Activated CD4-positive, alpha-beta T cell treated with anti-CD3 and anti-CD28 coated beads, Interleukin-2, amount 50 U/mL, for 4 hours (primary cell): Measurements from ENCODE around the gene LDLRAD3.

Experiments used
- DNase-seq, 2 experiments: peaks; one replicate each; pipeline ENCODE4 v3.0.0-alpha.2; 2020

The LDLRAD3 gene

GRCh38 chr11:35927682-35928081, 16.2 kb upstream of the LDLRAD3 start:
- DNase-seq: no peak

DNA sequence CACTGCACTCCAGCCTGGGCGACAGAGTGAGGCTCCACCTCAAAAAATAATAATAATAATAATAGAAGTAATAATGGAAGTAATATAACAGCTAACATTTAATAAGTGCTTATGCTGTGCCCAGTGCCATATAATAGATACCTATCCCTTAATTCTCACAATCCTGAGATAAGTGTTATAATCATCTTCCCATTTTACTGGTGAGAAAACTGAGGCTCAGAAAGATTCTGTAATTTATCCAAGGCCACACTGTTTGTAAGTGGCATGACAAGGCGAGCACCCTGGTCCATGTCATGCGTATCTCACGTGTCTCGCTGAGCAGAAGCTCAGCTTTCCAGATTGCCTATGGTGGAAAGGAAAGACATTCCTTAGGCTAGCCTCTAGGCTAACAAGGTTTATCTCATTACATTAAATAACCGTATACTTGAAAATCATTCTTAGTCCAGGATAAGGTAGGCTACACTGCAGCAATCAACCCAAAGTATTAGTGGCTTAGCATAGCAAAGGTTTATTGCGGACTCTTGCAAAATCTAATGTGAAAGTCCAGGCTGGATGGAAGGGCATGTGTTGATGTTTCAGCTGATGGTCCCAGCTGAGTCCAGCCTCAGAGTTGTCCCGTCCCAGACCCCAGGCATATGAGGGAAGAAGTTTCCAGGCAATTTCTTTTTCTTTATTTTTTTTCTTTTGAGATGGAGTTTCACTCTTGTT, 15.0 kb upstream of the LDLRAD3 start:
- no peak for DNase-seq

- DNase-seq: no peak
Observed at GRCh38 chr11:35930466-35930865, 13.4 kb upstream of the LDLRAD3 start.

DNA sequence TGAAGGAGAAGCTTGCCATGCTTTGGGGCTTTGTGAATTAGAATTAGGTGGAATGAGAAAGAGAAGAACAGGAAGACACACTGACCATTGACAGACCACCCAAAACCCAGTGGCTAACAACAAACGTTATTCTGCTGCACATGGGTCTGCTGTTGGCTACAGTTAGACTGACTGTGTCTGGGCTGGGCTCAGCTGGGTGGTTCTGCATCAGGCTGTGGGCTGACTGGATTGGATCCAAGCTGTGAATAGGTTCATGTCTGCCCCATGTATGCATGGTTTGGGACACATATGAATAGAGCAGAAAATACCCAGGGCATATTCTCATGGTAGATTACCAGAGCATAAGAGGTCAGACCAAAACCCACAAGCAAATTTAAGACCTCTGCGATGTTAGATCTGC, 11.7 kb upstream of the LDLRAD3 start:
- no peak for DNase-seq

DNA sequence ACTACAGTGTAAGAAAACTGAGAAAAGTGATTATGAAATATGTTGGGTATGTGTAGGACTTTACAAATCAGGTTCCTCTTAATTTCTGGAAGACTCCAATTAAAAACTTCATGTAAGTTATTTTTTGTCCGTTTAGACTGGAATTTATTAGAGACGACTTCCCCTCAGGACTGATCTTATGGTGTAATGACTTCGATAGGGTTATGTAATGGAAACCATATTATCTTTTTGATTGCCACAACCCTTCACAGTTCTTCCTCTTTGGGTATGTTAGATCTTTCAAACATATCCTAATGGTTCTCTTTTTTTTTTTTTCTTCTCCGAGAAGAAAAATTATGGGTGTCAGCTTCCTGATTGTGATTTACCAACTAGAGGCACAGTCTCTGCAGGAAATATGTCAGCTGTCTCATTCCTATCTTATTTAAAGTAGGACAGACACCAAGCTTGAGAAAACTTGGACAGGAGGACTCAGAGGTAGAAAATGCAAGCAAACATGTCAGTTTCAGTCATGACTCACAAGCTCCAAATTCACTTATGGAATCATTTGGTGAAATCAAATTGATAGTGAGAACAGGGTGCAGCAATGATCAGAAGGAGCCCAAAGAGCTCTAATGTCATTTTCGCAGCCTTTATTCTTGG, 11.1 kb upstream of the LDLRAD3 start:
- no peak for DNase-seq

GRCh38 chr11:35933320-35933871, 10.5 kb upstream of the LDLRAD3 start:
- no peak for DNase-seq

DNA sequence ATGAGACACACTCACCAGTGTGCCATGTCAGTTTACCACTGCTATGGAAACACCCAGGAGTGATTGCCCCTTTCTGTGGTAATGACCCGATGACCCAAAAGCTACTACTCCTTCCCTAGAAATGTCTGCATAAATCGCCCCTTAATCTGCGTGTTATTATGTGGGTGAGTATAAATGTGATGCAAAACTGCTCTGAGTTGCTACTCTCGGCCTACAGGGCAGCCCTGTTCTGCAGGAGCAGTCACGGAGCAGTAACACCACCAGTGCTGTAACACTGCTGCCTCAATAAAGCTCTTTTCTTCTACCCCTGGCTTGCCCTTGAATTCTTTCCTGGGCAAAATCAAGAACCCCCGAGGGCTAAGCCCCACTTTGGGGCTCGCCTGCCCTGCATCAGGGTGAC, 9.6 kb upstream of the LDLRAD3 start:
- DNase-seq: no peak

DNA sequence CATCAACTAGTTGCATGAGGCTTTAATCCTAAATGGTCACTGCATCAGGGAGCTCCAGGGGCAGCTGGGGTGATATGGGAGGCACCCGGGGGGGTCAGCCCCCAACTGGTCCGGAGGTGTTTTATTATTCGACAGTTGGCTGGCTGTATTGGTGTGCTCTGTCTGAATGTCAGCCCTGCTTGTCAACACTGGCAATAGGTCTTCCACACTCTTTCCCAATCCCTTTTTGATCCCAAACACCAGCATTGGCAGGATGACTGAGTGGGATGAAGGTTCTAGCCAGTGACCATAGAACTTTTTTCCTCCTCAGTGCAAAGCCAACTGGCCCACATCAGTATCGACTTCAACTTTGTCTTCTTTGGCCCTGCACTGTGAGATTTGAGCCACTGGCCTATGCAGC, 8.9 kb upstream of the LDLRAD3 start:
- no peak for DNase-seq

- no peak for DNase-seq
Observed at GRCh38 chr11:35935390-35935789, 8.5 kb upstream of the LDLRAD3 start.

DNA sequence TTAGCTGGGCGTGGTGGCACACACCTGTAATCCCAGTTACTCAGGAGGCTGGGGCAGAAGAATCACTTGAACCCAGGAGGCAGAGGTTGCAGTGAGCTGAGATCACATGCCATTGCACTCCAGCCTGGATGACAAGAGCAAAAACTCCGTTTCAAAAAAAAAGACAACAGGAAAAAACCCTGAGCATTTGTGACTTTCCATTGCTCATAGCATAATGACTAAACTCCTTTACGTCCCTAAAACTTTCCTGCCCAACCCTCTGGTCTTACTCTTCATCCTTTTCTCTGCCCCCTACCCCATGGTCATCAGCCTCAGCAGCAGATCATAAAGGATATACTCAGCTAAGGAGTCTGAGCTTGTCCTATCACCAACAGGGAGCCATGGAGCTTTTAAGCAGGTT, 6.8 kb upstream of the LDLRAD3 start:
- DNase-seq: no peak

- DNase-seq: no peak
Observed at GRCh38 chr11:35937700-35938099, 6.2 kb upstream of the LDLRAD3 start.

DNA sequence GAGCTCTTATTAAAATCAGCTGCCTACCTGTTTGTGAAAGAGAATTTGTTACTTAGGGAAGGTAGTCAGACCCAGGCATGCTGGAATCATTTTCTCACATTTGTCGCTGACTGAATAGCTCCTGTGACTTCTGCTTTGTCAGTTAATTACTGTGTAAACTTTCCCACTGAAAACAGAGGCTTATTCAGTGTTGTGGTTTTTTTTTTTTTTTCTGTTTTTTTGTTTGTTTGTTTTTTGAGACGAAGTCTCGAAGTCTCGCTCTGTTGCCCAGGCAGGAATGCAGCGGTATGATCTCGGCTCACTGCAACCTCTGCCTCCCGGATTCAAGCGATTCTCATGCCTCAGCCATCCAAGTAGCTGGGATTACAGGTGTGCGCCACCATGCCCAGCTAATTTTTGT, 5.6 kb upstream of the LDLRAD3 start:
- no peak for DNase-seq

GRCh38 chr11:35943309-35943708, 553 bp upstream of the LDLRAD3 start:
- no peak for DNase-seq

- DNase-seq: no peak
Observed at GRCh38 chr11:35944503-35945136, 758 bp downstream of the LDLRAD3 start.

DNA sequence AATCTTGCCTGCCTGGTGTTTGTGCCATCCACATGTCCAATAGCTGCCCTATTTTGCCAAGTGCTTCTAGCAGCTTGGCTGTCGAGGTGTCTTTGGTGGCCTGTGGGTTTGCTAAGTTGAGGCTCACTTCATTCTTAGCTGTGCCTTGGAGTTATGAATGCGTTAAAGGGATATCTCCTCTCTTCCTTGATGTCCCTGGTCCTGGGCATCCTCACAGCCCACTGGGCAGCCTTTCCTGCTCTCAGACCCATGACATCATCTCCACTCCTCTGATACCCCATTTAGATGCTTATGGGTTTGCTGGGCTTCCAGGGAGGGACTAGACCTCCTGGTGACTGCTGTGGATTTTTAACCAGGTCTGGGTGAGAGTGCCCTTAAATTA, 1.3 kb downstream of the LDLRAD3 start:
- DNase-seq: no peak

GRCh38 chr11:35946766-35947165, 2.9 kb downstream of the LDLRAD3 start:
- no peak for DNase-seq

GRCh38 chr11:35947437-35947836, 3.6 kb downstream of the LDLRAD3 start:
- DNase-seq: no peak

GRCh38 chr11:35949242-35949641, 5.4 kb downstream of the LDLRAD3 start:
- DNase-seq: no peak

DNA sequence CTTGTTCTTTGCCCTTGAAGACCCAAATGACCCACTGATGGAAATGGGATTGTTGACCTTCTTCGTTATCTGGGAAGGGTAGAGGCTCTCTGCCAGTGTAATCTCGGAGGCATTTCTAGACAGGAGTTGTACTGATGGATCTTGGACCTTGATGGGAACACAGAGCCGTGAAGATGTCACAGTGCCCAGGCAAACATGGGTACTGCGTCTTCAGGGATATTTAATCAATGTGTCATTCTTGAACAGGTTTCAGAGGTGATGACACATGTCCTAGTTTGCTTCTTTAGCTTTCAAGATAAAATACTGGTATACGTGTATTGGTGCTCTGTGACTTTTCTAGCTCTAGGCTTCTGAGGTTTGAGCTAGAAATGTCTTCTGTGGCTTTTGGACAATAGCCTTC, 6.2 kb downstream of the LDLRAD3 start:
- DNase-seq: no peak

- DNase-seq: no peak
Observed at GRCh38 chr11:35951680-35952079, 7.8 kb downstream of the LDLRAD3 start.

DNA sequence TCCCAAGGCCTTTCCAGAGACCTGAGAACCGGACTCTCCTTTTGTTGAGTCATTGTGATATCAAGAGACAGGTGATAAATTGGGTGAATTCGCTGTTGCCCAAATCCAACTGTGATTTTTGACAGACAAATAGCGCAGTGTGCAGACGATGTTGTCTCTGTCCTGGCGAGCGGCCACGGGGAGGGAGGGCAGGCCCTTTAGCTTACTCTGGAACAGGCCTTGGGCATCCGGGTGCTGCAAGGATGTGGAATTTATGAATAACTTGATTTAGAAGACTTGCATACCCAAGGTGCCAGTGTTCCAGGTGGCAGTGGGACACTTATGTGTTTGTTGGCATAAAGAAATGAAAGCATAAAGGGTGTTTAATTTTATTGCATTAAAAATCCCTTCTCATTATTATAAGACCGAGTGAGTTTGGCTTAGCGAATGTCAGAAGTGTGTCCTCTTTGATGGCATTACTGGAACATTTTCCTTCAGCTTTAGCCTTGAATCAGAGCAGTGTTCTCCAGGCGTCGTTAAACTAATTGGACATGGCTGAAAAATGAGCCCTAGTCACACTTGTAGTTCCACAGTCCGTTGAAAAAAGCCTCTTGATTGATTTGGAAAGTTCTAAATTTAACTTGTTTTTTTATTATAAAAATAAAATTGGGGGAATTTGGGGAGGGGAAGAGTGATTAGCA, 9.4 kb downstream of the LDLRAD3 start:
- no peak for DNase-seq

GRCh38 chr11:35954205-35954604, 10.3 kb downstream of the LDLRAD3 start:
- no peak for DNase-seq

DNA sequence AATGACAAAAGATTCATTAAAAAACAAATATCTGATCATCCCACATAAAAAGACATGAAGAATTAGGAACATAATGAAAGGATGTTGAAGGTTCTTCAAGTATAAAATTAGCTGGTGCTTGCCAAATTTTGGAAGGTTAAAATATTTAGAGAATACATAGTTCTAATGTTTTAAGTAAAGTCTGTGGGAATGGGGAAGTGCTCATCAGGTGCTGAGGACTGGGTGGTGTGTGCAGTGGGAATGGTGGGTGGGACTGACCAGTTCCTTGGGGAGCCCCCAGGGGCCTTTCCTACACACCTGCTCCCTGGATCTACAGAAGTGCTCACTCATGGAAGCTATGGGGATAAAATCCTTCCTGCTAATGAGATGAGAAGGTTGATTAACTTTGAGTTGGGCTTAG, 11.8 kb downstream of the LDLRAD3 start:
- no peak for DNase-seq
